ENCODE data around the gene GNAI2.

Gene GNAI2

DNA sequence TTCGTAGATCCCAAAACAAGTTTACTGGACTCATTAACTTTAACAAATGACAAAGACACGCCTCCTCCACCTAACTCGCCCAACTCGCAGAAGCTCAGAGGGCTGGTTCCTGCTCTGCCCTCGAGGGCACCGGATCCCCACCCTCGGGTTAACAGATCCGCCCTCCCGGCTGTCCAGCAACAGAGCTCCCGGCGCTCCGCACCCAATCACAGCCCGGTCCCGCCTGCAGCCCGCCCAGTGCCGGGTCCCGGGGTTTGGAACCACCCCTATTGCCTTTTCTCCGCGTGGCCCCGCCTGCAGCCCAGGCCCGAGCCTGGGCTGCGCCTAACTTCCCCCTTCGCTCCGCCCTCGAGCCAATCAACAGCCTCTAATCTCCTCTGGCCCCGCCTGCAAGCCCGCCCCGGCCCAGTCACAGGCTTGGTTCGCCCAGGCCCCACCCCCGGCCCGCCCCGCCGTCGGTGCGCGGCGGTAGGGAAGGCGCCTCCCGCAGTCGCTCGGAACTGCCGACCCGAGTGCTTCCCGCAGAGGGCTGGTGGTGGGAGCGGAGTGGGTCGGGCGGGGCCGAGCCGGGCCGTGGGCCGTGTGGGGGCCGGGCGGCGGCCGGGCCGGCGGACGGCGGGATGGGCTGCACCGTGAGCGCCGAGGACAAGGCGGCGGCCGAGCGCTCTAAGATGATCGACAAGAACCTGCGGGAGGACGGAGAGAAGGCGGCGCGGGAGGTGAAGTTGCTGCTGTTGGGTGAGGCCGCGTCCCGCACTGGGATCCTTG, at the start of gene GNAI2:
Gene GNAI2 (plus strand): TSS at position 489 of the 768 bp plus-strand sequence. CDS start 132 bp downstream, at position 621.
- peak; percentile 98 for DNase-seq (ENCODE audit: low spot score)

DNA sequence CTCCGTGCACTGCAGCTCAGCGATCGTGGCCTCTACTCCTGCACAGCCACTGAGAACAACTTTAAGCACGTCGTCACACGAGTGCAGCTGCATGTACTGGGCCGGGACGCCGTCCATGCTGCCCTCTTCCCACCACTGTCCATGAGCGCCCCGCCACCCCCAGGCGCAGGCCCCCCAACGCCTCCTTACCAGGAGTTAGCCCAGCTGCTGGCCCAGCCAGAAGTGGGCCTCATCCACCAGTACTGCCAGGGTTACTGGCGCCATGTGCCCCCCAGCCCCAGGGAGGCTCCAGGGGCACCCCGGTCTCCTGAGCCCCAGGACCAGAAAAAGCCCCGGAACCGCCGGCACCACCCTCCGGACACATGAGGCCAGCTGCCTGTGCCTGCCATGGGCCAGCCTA, 48.3 kb upstream of the GNAI2 start:
- no peak for DNase-seq (ENCODE audit: low spot score)

DNA sequence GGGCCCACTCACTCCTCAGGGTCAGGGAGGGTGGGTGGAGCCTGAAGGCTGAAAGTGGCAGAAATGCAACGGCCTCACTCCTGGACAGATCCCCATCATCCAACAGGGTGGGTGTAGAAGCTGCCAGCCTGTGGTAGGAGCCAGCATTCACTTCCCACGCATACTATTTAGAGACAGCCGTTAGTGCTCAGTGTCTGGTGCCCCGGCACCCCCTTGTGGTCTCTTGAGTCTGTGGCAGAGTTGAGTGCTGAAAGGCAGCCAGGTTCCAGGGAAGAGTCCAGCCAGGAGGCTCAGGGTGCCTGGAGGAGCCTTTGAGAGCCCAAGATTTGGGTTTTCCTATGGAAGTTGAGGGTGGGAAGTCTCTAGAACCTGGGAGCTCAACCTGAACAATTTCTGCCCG, 46.7 kb upstream of the GNAI2 start:
- DNase-seq (ENCODE audit: low spot score), result peak; percentile 78

DNA sequence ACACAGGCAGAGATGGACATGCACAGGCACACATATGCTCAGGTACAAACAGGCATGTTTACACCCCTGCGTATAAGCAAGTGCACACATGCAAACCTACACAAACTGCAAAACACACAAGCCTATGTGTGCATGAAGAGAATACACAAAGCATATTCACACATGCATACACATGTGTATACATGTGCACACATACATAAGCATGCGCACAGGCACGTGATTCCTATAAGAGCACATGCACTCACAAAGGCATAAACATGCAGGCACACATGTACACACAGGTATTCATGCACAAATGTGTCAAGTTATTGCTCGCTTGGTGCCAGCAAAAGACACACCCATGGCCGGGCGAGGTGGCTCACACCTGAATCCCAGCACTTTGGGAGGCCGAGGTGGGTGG, 46.0 kb upstream of the GNAI2 start:
- DNase-seq (ENCODE audit: low spot score), result no peak

DNA sequence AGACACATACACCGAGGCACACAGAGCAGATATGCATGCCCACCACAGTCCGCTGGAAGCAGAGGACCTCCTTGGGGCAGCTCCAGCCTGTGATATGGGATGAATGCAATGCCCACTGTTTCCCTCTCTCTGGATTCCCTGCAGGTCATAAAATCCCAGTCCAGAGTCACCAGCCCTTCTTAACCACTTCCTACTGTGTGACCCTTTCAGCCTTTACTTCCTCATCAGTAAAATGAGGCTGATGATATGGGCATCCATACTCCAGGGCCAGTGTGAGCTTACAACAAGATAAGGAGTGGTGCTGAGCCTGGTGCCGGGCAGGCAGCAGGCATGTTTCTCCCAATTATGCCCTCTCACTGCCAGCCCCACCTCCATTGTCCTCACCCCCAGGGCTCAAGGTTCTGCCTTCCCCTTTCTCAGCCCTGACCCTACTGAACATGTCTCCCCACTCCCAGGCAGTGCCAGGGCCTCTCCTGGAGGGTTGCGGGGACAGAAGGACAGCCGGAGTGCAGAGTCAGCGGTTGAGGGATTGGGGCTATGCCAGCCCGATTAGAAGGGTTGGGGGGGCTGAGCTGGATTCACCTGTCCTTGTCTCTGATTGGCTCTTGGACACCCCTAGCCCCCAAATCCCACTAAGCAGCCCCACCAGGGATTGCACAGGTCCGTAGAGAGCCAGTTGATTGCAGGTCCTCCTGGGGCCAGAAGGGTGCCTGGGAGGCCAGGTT, 44.9 kb upstream of the GNAI2 start, which contains the start of gene GNAT1:
Gene GNAT1 (plus strand): TSS at position 675 of the 725 bp plus-strand sequence. CDS start 116 bp downstream, outside the sequence.
- no peak for DNase-seq (ENCODE audit: low spot score)

DNA sequence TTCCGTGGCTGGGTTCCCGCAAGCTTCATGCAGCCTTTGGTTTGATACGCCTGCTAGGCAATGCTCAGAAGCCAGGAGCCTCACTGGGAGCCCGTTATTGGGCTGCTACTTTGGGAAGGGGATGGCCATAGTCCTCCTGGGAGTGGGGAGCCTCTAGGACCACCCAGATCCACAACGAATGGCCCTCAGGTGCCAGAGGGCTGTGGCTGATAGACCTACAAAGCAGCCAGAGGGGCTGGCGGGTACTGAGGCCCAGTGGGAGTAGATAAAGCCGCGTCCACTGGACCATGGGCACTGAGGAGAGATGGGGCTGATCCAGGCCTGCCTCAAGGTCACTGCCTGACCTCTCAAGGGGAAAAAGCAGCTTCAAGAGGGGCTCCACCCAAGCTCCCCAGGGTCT, 43.9 kb upstream of the GNAI2 start:
- DNase-seq (ENCODE audit: low spot score), result no peak

DNA sequence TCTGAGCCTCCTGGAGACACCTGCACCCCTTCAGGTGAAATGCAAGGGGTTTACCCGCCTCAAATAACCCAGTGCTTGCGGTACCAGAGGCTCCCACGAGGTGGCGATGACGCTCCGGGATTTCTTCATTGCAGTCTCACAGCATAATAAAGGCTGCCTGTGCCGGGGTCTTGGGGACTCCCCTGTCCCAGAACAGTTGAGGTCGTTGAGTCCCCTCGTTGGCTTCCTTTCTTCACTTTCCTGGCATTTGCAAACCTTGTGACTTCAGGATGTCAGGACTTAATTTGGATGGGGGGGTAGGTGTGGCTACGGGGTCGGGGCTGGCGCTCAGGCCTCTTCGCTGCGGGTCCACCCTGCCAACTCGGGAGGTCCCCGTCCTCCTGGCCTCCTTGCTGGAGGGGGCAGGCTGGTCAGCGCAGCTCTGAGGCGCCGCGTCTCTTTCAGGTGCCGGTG, 43.3 kb upstream of the GNAI2 start:
- DNase-seq (ENCODE audit: low spot score), result peak; percentile 79

DNA sequence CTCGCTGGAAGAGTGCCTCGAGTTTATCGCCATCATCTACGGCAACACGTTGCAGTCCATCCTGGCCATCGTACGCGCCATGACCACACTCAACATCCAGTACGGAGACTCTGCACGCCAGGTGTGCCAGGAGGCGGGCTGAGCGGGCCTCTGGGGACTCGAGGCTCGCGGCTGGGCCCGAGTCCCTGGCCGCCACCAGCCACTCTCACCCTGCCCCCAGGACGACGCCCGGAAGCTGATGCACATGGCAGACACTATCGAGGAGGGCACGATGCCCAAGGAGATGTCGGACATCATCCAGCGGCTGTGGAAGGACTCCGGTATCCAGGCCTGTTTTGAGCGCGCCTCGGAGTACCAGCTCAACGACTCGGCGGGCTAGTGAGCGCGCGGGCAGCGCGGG, 42.7 kb upstream of the GNAI2 start:
- no peak for DNase-seq (ENCODE audit: low spot score)

DNA sequence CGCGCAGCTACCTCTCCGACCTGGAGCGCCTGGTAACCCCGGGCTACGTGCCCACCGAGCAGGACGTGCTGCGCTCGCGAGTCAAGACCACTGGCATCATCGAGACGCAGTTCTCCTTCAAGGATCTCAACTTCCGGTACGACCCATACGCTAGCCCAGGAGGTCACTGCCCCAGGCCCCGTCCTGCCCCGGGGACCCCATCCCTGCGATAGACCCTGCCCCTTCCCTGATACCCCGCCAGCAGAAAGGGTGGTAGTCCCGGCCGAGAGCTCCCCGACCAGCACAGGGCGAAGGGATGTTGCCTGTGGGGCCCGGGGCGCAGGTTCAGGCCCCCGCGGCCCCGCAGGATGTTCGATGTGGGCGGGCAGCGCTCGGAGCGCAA, 42.3 kb upstream of the GNAI2 start:
- no peak for DNase-seq (ENCODE audit: low spot score)

DNA sequence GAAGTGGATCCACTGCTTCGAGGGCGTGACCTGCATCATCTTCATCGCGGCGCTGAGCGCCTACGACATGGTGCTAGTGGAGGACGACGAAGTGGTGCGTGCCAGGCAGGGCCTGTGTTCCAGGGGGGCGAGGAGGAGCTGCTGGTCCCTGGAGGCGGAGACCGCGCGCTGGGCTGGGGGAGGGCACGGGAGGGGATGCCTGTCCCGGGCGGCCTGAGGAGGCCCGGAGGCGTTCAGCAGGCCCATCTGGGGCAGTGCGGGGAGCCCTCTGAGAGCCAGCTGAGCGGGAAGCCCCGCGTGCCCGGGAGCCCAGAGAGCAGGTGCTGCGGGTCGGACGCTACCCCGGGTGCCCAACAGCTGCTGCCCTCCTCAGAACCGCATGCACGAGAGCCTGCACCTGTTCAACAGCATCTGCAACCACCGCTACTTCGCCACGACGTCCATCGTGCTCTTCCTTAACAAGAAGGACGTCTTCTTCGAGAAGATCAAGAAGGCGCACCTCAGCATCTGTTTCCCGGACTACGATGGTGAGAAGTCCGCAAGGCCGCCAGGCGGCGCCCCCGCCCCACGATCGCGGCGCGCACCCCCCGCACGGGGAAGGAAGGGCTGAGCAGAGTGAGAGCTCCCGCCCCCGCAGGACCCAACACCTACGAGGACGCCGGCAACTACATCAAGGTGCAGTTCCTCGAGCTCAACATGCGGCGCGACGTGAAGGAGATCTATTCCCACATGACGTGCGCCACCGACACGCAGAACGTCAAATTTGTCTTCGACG, 41.7 kb upstream of the GNAI2 start:
- DNase-seq (ENCODE audit: low spot score), result peak; percentile 87

DNA sequence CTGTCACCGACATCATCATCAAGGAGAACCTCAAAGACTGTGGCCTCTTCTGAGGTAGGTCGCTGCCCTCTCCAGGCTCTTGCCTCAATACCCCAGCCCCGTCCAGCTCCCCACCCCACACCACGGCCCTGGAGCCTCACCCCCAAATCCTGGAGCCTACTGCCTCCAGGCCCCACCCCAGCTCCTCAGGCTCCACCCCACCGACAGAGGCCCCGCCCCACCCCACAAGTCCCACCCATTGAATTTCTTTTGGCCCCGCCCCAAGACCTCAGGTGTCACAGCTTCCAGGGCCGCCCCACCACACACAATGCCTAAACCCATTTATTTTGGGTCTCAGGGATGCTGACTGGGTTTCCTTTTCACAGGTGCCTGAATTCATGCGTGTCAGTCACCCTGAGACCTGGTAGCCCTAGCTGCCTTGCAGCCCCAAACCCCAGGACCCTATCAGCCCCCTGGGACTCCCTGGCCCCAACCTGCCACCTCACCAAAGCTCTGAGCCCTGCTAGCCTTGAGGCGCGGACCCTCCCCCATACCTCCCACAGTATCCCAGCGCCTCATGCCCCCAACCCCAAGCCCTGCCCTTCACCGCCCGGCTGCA, 41.0 kb upstream of the GNAI2 start:
- peak; percentile 67 for DNase-seq (ENCODE audit: low spot score)

DNA sequence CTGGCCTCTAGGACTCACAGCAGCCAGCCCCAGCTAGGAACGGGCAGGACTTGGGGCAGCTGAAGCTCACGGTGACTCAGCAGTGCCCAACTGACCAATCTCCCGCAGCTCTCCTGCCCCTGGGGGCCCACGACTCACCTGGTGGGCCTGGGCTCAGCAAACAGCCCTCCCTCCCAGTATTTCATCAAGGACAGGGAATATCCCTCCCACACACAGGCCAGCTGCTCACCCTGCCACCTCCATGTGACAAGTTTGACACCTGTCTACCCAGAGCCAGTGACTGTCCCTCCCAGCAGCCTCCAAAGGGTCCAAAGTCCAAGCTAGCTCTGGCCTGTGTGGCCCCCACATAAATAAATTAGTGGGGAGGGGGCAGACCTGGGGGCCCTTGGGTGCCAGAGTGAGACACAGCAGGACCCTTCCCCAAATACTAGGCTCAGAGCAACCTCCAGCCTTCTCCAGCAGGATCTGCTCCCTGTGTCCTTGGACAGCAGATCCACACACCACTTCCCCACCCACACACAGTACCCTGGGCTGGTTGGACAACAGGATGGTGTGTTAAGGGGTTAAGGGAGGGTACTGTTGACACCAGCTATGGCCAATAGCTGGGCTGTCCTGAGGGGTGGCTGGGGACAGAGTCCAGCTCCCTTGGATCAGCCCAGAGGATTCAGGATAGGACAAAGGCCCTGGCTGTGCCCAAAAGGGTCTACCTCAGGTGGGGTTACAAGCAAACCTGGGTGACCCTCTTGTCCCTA, 40.3 kb upstream of the GNAI2 start:
- no peak for DNase-seq (ENCODE audit: low spot score)

DNA sequence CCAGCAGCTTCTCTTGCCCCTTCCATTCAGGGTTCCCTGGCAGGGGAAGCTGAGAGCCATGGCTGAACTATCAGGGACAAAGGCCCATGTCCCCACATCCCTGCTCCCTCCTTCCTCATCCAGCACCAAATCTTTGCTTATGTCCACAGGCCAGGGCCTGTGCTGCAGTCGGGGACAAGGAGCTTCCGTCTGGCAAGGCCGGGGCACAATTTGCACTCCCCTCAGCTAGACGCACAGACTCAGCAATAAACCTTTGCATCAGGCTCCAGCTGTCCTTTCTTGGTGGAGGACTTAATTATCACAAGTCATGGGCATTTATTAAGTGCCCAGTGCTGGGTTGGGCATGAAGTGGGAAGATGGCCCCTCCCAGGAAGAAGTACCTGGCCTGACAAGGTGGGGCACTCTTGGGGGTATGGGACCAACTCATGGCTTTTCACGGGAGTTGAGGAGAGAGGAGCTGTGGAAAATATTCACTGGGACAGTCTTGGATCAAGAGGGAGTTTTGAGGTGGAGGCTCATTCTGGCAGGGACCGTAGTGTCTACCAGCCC, 39.7 kb upstream of the GNAI2 start:
- DNase-seq (ENCODE audit: low spot score), result no peak

DNA sequence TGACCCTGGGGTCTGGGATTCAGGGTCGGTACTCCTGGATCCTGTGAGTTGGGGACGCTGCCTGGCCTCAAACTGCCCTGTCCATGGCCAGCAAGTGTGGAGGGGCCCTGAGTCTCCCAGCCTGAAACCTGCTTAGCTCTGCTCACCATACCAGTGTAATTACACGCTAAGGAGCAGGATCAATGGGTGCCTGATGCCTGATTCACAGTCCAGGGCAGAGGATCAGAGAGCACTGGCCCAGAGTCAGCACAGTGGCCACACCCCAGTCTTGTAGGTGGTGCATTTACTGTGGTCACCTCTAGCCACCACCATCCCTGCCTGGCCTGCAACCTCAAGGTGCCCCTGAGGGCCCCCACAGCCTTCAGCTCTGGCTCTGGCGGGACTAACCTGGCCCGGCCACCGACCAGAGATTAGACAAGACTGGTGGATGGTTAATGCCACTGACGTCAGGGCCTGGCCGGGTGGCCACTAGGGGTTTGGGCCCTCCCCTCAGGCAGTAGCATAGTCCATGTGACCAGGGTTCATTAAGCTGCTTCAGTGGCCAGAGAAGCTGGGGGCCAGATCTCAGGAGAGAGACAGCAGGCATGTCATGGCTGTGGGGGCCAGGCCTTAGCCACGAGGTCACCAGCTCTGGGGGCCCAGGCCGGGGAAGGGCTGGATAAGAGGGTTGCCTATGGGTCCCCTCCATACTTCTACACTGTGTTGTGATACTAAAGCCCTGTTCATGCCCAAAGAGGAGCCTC, 34.3 kb upstream of the GNAI2 start:
- DNase-seq (ENCODE audit: low spot score), result no peak

DNA sequence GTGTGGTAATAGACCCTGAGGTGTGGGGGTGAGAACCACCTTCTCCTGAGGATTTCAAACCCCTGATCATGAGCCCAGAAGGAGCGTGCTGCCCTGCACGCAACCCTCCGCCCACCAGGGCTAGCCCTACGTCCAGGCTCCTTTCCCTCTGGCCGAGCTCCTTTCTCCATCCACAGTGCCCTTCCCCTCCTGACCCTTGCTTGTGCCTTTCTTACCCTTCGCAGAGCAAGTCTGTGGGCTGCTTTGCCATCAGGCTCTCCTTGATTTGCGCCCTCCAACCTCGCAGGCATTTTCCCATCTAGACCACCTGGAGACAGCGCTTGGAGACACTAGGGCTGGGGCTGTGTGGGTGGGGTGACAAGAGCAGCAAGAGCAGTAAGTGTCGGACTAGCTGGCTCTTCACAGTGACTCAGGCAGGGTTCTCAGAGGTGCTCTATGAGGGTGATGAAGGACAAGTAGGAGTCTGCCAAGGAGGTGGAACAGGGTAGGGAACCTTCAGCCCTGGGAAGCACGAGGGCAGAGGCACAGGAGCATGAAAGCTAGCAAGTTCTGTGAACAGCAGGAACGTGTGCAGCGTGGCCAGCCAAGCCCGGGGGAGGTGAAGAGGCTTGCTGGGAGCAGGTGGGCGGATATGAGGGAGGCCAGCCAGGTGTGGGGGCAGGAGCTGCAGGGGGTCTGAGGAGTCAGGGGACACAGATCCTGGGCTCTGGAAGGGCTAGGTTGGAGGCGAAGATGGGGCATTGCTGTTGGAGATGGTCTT, 33.5 kb upstream of the GNAI2 start:
- no peak for DNase-seq (ENCODE audit: low spot score)

DNA sequence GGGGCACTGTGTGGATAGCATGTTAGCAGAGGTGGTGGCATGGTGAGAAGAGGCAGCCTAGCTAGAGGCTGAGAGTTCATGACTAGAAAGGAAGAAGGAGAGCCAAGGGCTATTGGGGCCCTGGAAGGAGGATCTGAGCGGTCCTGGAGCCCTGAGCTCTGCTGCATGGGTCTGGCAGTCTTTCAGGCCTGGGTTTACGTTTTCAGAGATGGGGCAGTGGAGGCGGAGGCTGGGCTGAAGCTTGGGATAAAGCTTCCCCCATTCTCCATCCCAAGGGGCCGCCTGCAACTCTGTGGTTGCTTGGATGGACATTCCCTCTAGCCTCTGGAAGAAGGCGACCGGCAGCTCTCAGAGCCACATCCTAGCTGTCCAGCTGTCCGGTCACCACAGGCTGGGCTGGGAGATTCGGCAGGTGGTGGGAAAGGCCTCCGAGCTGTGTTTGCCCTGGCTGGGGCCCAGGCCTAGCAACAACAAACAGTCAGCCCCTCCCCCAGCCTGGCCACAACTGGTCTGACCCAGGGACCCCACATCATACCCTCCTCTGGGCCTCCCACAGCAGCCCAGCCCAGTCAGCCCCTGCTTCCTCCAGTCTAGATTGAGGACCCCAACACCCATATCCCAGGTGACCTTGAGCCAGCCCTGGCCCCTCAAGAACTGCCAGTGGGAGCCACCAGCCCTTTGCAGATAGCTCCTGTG, 32.7 kb upstream of the GNAI2 start:
- DNase-seq (ENCODE audit: low spot score), result no peak

DNA sequence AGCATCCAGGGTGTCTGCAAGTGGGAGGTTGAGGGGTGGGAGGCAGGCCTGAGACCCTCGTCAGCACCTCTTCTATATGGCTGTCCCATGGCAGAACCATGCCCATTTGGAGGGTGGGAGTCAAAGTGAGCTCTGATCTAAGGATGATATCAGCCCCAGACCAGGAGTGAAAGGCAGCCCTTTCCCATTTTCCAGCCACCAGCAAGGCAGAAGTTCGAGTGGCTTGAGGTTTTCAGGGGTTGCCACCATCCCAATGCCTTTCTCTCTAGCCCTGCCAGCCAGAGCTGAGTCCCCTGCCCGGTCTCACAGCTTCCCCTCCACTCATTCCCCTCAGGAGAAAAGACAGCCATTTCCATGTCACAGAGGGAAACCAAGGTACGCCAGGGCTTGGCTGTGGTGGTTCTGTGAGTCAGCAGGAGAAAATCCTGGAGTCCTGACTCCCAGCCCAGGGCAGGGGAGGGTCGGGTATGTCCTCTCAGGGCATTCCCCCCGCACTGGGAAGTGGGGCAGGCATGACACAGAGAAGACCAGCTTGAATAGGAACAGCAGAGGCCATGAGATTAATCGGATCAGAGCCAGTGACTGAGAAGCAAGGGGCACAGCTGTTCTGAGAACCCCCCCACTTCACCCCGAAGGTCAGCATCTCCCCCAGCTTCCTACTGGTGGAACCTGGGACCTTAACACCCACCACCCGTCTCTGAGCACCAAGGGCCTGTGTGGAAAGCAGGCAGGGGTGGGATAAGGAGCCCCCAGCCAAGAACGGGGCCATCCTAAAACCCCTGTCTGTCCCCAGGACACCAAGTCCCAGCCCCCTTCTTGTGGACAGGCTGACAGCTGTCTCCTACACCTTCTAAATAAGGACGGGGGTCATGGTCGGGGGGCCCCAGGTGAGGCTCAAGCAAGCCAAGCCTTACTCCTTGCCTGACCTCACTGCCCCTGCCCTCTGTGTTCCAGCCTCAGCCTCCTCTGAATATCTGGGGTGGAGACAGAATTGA, 31.9 kb upstream of the GNAI2 start:
- DNase-seq (ENCODE audit: low spot score), result no peak
